Neutrophil (primary cell): ENCODE data around the gene ZGRF1.

Source experiments
- H3K27ac ChIP-seq: fragments of 200-600 bp; sonication (generic); 2 replicates; pipeline ENCODE4 v1.5.1; 2016; ENCODE audit warnings: mild to moderate bottlenecking, moderate library complexity
- H3K27me3 ChIP-seq: fragments of 200-600 bp; sonication (generic); 2 replicates; pipeline ENCODE4 v1.6.0; 2016; ENCODE audit warnings: mild to moderate bottlenecking
- H3K36me3 ChIP-seq: fragments of 200-600 bp; sonication (generic); 2 replicates; pipeline ENCODE4 v1.5.1; 2017
- H3K4me1 ChIP-seq, 2 experiments: fragments of 200-600 bp in 1 of 2; sonication (generic) in 1 of 2; 1 replicate in 1 of 2; 2 replicates in 1 of 2; pipeline versions ENCODE4 v1.5.1 to v1.6.1; 2013 to 2016; ENCODE audit warnings: low read depth in 1 of 2, low read length in 1 of 2, mild to moderate bottlenecking in 1 of 2, moderate library complexity in 1 of 2; ENCODE audit not compliant: control insufficient read depth in 1 of 2, insufficient read depth in 1 of 2
- H3K4me3 ChIP-seq, 2 experiments: fragments of 200-600 bp in 1 of 2; sonication (generic) in 1 of 2; 1 replicate in 1 of 2; 2 replicates in 1 of 2; pipeline ENCODE4 v1.5.1; 2013 to 2016; ENCODE audit warnings: low read depth in 1 of 2, low read length in 1 of 2, mild to moderate bottlenecking in 1 of 2, moderate library complexity in 1 of 2
- H3K9me3 ChIP-seq: fragments of 200-600 bp; sonication (generic); 2 replicates; pipeline ENCODE4 v1.5.1; 2016
- CTCF ChIP-seq: fragments of 200-600 bp; sonication (generic); IDR thresholded peaks from 2 replicates; pipeline ENCODE4 v1.5.1; 2016; ENCODE audit warnings: antibody characterized with exemption

Gene ZGRF1

GRCh38 chr4:112585977-112586736, 50.6 kb downstream of the ZGRF1 start:
- H3K9me3 ChIP-seq, result no peaks in the 10 kb centered on the region
- no peaks in the 10 kb centered on the region for H3K4me1 ChIP-seq
- TF ChIP-seq CTCF, result no peak
- no peak overlapping the region for H3K4me3 ChIP-seq
- H3K27me3 ChIP-seq, result no peaks in the 10 kb centered on the region
- H3K27ac ChIP-seq, result no peak overlapping the region
- peaks cover 34% of the 10 kb centered on the region for H3K36me3 ChIP-seq

DNA sequence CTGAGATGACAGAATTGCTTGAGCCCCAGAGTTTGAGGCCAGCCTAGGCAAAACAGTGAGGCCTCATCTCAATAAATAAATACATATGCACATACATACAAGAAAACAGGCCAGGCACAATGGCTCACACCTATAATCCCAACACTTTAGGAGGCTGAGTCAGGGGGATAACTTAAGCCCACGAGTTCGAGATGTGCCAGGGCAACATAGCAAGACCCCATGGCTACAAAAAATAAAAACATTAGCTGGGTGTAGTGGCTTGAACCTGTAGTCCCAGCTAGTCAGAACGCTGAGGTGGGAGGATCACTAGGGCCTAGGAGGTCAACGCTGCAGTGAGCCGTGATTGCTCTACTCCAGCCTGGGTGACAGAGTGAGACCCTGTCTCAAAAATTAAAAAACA, 69.2 kb downstream of the ZGRF1 start:
- Histone ChIP-seq H3K36me3 (no peaks in the 10 kb centered on the region), H3K9me3 (no peaks in the 10 kb centered on the region), H3K27ac (no peak overlapping the region), H3K4me1 (no peaks in the 10 kb centered on the region), H3K4me3 (no peak overlapping the region), H3K27me3 (no peaks in the 10 kb centered on the region)
- TF ChIP-seq CTCF, result no peak

DNA sequence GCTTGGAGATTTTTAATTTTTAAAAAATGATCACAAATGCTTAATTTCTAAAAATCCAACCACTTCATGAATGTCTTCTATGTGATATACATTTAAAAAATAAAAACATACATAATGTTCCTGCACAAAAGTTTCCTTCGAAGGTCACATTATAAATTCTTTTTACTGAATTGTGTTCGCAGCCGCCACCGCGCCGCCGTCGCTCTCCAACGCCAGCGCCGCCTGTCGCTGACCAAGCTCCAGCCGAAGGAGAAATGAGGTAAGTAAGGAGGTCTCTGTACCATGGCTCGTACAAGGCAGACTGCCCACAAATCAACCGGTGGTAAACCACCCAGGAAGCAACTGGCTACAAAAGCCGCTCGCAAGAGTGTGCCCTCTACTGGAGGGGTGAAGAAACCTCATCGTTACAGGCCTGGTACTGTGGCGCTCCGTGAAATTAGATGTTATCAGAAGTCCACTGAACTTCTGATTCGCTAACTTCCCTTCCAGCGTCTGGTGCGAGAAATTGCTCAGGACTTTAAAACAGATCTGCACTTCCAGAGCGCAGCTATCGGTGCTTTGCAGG, 71.9 kb downstream of the ZGRF1 start:
- H3K4me1 ChIP-seq, result peaks cover 3 to 6% of the 10 kb centered on the region in 2 experiments
- no peaks in the 10 kb centered on the region for H3K27me3 ChIP-seq
- H3K9me3 ChIP-seq, result no peaks in the 10 kb centered on the region
- H3K36me3 ChIP-seq, result no peaks in the 10 kb centered on the region
- no peak for TF ChIP-seq CTCF
- no peak overlapping the region for H3K27ac ChIP-seq
- H3K4me3 ChIP-seq, result no peak overlapping the region

DNA sequence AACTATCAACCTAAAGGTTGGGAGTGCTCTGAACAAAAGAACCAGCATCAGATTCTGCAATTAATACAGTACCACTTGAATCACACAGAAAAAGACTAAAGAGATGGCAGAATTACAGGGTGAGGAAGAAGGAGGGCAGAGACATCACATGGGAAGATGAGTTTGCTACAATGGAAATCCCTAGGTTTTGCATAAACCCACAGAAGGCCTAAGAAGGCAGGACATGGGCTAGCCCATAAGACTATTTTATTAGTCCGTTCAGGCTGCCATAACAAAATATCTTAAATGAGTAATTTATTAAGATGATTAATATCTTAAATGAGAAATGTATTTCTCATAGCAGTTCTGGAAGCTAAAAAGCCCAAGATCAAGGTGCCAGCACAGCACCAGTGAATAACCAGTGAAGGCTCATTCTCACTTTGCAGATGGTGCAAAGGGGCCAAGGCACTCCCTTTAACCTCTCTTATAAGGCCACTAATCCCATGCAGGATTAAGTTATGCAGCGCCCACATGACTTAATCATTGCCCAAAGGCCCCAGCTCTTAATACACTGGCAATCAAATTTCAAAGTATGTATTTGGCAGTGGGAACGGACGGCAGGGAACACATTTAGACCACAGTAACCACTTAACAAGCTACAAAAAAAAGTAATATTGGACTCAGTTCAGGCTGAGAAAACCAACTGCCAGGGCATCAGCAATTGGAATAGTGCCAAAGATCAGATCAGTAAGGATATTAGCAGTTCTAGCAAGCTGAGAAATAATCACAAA, 73.1 kb downstream of the ZGRF1 start:
- Histone ChIP-seq H3K27ac (no peak overlapping the region), H3K36me3 (no peaks in the 10 kb centered on the region), H3K4me3 (no peak overlapping the region), H3K4me1 (peaks cover 3 to 6% of the 10 kb centered on the region in 2 experiments), H3K9me3 (no peaks in the 10 kb centered on the region), H3K27me3 (no peaks in the 10 kb centered on the region)
- TF ChIP-seq CTCF, result no peak

GRCh38 chr4:112562254-112562879, 74.3 kb downstream of the ZGRF1 start:
- no peak overlapping the region for H3K4me3 ChIP-seq
- TF ChIP-seq CTCF, result no peak

More at GRCh38 chr4:112562254-112562879, 74.3 kb downstream of the ZGRF1 start:
- Histone ChIP-seq H3K4me1 (peaks cover 3 to 6% of the 10 kb centered on the region in 2 experiments), H3K9me3 (no peaks in the 10 kb centered on the region), H3K36me3 (no peaks in the 10 kb centered on the region), H3K27me3 (no peaks in the 10 kb centered on the region), H3K27ac (no peak overlapping the region)
